Mesodermal cell (in vitro differentiated cells): ENCODE results near the gene FCN1.
"Not testable (repeated sequence)": the region's sequence is repeated elsewhere in the genome, so short reads cannot be mapped to it uniquely, and the experiment has no call there.

Experiments used
- H3K27ac ChIP-seq: 2 replicates; pipeline ENCODE4 v1.7.0; 2013; ENCODE audit warnings: mild to moderate bottlenecking, low read depth, low read length, moderate library complexity; ENCODE audit not compliant: severe bottlenecking
- H3K36me3 ChIP-seq: 2 replicates; pipeline ENCODE4 v1.7.1; 2013; ENCODE audit warnings: mild to moderate bottlenecking, low read length, moderate library complexity; ENCODE audit not compliant: control insufficient read depth, insufficient read depth
- H3K4me1 ChIP-seq: one replicate; pipeline ENCODE4 v1.7.1; 2013; ENCODE audit warnings: mild to moderate bottlenecking, low read length; ENCODE audit not compliant: insufficient read depth, control insufficient read depth, poor library complexity, severe bottlenecking
- H3K4me3 ChIP-seq: 2 replicates; pipeline ENCODE4 v1.7.0; 2013; ENCODE audit warnings: low read length, control low read depth, mild to moderate bottlenecking; ENCODE audit not compliant: insufficient read depth, poor library complexity, severe bottlenecking; ENCODE audit errors: extremely low read depth
- H3K9me3 ChIP-seq: 2 replicates; pipeline ENCODE4 v1.7.1; 2013; ENCODE audit warnings: mild to moderate bottlenecking, low read length, moderate library complexity; ENCODE audit not compliant: control insufficient read depth
- WGBS, 2 experiments: methylation state at CpG; one replicate each; pipeline ENCODE4 v1.1.5; 2013; ENCODE audit warnings: missing lambda C conversion rate in 2 of 2; ENCODE audit not compliant: insufficient coverage in 2 of 2; 5-methylcytosine and 5-hydroxymethylcytosine counted together

Gene FCN1

DNA sequence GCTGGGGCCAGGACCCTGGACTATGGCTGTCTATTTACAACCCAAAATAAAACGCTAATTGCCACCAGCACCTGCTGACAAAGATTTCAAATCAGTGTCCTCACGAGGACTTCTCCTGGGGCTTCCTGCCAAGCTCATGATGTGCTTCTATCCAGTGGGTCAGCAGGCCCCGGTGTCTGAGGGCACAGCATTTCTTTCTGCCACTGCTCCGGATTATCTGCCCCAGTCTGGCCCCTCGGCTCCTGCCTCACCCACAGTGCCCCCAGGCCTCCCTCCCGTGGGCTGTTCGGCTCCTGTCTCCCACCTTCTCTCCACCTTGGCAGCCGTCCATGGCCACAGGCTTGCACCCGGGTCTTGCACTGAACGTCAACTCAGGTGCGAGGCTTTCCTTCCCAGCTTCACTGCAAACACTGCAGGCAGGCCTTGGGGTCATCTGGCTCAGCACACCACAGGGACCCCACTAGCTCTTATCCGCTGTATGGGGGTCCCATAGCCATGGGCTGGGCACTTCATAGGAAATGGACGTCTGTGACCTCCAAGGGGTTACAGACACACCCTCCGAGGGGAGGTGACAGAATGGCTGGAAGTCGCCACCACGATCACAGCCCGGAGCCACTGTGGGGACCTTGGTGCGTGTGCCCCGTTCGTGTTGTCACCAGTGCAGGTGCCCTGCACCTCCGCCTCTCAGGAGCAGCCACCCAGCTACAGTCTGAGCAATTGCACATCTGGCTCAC, 43.8 kb upstream of the FCN1 start:
- Histone ChIP-seq H3K27ac (no peak overlapping the region), H3K36me3 (no peaks in the 10 kb centered on the region), H3K4me3 (no peak overlapping the region), H3K9me3 (no peaks in the 10 kb centered on the region), H3K4me1 (peaks cover 3% of the 10 kb centered on the region)
- WGBS, 2 experiments, result 90 to 92% methylated on average over 21 of the region's 21 CpGs

GRCh38 chr9:134960701-134961181, 43.0 kb upstream of the FCN1 start:
- Histone ChIP-seq H3K27ac (no peak overlapping the region), H3K4me3 (no peak overlapping the region), H3K9me3 (no peaks in the 10 kb centered on the region), H3K4me1 (peaks cover 3% of the 10 kb centered on the region), H3K36me3 (no peaks in the 10 kb centered on the region)
- 66 to 71% methylated on average over 5 to 14 of the region's 15 CpGs for WGBS, 2 experiments

- Histone ChIP-seq H3K27ac (no peak overlapping the region), H3K4me3 (no peak overlapping the region), H3K9me3 (no peaks in the 10 kb centered on the region), H3K4me1 (peaks cover 3% of the 10 kb centered on the region), H3K36me3 (no peaks in the 10 kb centered on the region)
- 89 to 98% methylated on average over 7 to 9 of the region's 9 CpGs for WGBS, 2 experiments
These were observed 42.2 kb upstream of the FCN1 start for GRCh38 chr9:134959971-134960310.

GRCh38 chr9:134959126-134959970, 41.6 kb upstream of the FCN1 start:
- WGBS, 2 experiments, result 84 to 86% methylated on average over 8 to 13 of the region's 14 CpGs
- no peak overlapping the region for H3K4me3 ChIP-seq

DNA sequence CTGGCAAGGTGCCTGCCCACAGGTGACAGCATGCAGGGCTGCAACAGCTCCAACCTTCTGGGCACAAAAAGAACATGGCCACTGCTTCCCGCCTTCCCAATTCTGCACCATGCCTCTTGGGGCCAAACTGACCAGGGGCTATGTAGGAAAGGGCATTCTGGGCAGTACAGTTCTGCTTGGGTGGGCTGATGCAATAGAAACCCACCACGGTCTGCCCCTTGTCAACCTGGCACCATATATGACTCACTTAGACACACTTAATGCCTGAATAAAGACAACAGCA, 40.2 kb upstream of the FCN1 start:
- Histone ChIP-seq H3K9me3 (peaks cover 8% of the 10 kb centered on the region), H3K27ac (no peak overlapping the region), H3K36me3 (no peaks in the 10 kb centered on the region), H3K4me3 (no peak overlapping the region), H3K4me1 (peaks cover 3% of the 10 kb centered on the region)
- WGBS, 2 experiments, result 94% methylated on average over 2 of the region's 2 CpGs; no CpG with 5 or more reads in 1 of the 2 experiments

More at GRCh38 chr9:134959126-134959970, 41.6 kb upstream of the FCN1 start:
- no peaks in the 10 kb centered on the region for H3K36me3 ChIP-seq
- no peaks in the 10 kb centered on the region for H3K9me3 ChIP-seq
- H3K27ac ChIP-seq, result no peak overlapping the region
- peaks cover 3% of the 10 kb centered on the region for H3K4me1 ChIP-seq

DNA sequence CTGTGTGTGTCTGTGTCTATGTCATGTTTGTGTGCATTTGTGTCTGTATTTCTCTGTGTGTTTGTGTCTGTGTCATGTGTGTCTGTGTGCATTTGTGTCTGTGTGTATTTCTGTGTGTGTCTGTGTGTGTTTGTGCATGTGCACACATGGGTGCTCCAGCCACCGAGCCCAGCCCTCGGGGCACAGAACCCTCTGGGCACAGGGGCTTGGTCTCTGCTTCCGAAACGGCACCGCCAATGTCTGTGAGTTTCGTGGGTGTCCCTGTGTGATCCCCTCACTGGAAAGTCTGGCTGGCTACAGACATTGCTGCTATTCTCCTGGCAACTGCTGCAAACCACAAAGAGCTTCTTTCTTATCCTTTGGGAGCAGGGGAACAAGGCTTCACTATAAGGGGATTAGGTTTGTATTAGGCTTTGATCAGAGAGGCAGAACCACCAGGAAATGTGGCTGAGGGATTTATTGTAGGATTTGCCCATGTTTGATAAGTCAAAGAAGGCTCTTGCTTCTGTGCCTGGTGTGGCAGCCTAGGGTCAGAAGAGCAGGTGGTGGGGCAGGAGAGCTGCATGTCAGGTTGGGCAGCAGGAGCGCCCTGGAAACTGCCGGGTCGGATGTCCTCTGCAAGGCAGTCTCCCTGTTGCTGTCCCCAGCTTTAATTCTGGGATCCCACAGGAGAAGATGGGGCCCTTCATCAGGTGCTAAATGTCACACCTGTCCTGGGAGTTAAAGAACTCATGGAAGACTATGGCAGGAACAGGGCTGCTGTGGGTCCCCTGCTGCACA, 39.6 kb upstream of the FCN1 start:
- H3K27ac ChIP-seq, result no peak overlapping the region
- H3K9me3 ChIP-seq, result peaks cover 8% of the 10 kb centered on the region
- WGBS, 2 experiments, result 83 to 93% methylated on average over 9 of the region's 9 CpGs
- H3K4me3 ChIP-seq, result no peak overlapping the region
- no peaks in the 10 kb centered on the region for H3K36me3 ChIP-seq
- H3K4me1 ChIP-seq, result peaks cover 3% of the 10 kb centered on the region

GRCh38 chr9:134956387-134956786, 38.7 kb upstream of the FCN1 start:
- not testable (repeated sequence) for H3K4me3 ChIP-seq, H3K27ac ChIP-seq, H3K36me3 ChIP-seq, H3K4me1 ChIP-seq, H3K9me3 ChIP-seq
- WGBS, 2 experiments, result 100% methylated on average over 2 of the region's 6 CpGs; no CpG with 5 or more reads in 1 of the 2 experiments

DNA sequence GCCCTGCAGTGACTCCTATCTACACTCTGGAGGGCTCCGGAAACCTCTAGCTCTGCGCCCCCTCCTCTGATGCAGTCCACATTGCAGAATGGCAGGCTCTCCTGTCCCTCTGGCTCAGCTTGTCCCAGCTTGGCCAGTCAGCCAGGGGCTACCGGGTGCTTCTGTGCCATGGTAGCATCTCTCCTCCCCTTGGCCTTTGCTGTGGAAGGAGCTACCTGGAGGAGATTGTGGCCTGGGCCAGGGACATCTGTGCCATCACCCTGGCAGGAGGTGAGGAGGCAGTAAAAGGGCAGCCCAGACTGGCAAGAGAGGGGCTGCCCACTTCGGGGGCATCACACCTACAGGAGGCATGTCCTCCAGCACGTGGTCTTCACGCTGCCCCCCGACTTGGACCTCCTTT, 38.1 kb upstream of the FCN1 start:
- 90% methylated on average over 4 to 6 of the region's 7 CpGs for WGBS, 2 experiments
- Histone ChIP-seq H3K27ac (no peak overlapping the region), H3K4me3 (no peak overlapping the region), H3K36me3 (no peaks in the 10 kb centered on the region), H3K4me1 (no peaks in the 10 kb centered on the region), H3K9me3 (peaks cover 8% of the 10 kb centered on the region)

- Histone ChIP-seq H3K4me1 (no peaks in the 10 kb centered on the region), H3K4me3 (no peak overlapping the region), H3K27ac (no peak overlapping the region), H3K36me3 (no peaks in the 10 kb centered on the region), H3K9me3 (peaks cover 8% of the 10 kb centered on the region)
- WGBS, 2 experiments, result 83 to 100% methylated on average over 1 of the region's 1 CpG
These were observed 37.4 kb upstream of the FCN1 start for GRCh38 chr9:134955156-134955555.

- 100% methylated on average over 1 of the region's 1 CpG; no CpG with 5 or more reads in 1 of the 2 experiments for WGBS, 2 experiments
These were observed 34.3 kb upstream of the FCN1 start for GRCh38 chr9:134951994-134952393.

More at GRCh38 chr9:134951994-134952393, 34.3 kb upstream of the FCN1 start:
- peaks cover 8% of the 10 kb centered on the region for H3K9me3 ChIP-seq
- no peak overlapping the region for H3K27ac ChIP-seq
- no peak overlapping the region for H3K4me3 ChIP-seq
- H3K4me1 ChIP-seq, result no peaks in the 10 kb centered on the region
- H3K36me3 ChIP-seq, result no peaks in the 10 kb centered on the region
